Measurements from ENCODE around the gene NDC80. TPM values are rescaled to one million over a fixed set of nuclear protein-coding genes. Genes with fewer than 3 reads are reported as not detected.
A peak's percentile ranks its signal among the peaks of the same experiment; 100 is the strongest.

The NDC80 gene
- total and polyA plus RNA-seq, 8 donors = 0.06 to 1.5 (median 0.55) TPM; not detected in 2

- intact Hi-C loops (cut with DNase I) = no loop called here
- DNase-seq (no peak), ATAC-seq (no peak), FAIRE-seq (no peak)
- Histone ChIP-seq H3K36me3 (no peaks in the 10 kb centered on the region), H3K27me3 (no peaks in the 10 kb centered on the region), H3K4me1 (peaks cover 0 to 5% (median 0%) of the 10 kb centered on the region in 3 donors), H3K9me3 (no peaks in the 10 kb centered on the region), H3K4me3 (no peak overlapping the region), H3K27ac (no peak overlapping the region)
- WGBS, 2 donors = 83 to 89% methylated on average over 4 of the region's 4 CpGs
- TF ChIP-seq CTCF (IDR thresholded peaks at IDR 0.05) = no peak
Measured at GRCh38 chr18:2653467-2653866, 82.1 kb downstream of the NDC80 start.

GRCh38 chr18:2654169-2654927, 83.0 kb downstream of the NDC80 start:
- FAIRE-seq (no peak), ATAC-seq (no peak), DNase-seq (no peak)
- intact Hi-C loops (cut with DNase I) = no loop called here
- no peaks in the 10 kb centered on the region for H3K27me3 ChIP-seq
- no peak for TF ChIP-seq CTCF (IDR thresholded peaks at IDR 0.05)
- H3K4me1 ChIP-seq = peaks cover 0 to 9% (median 9%) of the 10 kb centered on the region in 3 donors
- no peaks in the 10 kb centered on the region for H3K36me3 ChIP-seq
- no peaks in the 10 kb centered on the region for H3K9me3 ChIP-seq
- peak overlapping the region; percentile 80 to 88 (median 86) for H3K4me3 ChIP-seq
- peak overlapping the region in 3 of 4 donors; percentile 86 to 98 (median 97) for H3K27ac ChIP-seq
- 54 to 57% methylated on average over 13 of the region's 13 CpGs for WGBS, 2 donors

GRCh38 chr18:2654928-2655177, 83.5 kb downstream of the NDC80 start:
- ATAC-seq = peak; percentile 0 to 4 (median 2)
- Histone ChIP-seq H3K4me3 (peak overlapping the region; percentile 80 to 88 (median 86)), H3K36me3 (no peaks in the 10 kb centered on the region), H3K27me3 (no peaks in the 10 kb centered on the region), H3K4me1 (peaks cover 0 to 14% (median 9%) of the 10 kb centered on the region in 3 donors), H3K9me3 (no peaks in the 10 kb centered on the region), H3K27ac (peak overlapping the region; percentile 86 to 98 (median 93))
- intact Hi-C loops (cut with DNase I) = no loop called here
- no peak for DNase-seq
- FAIRE-seq = no peak
- no peak for TF ChIP-seq CTCF (IDR thresholded peaks at IDR 0.05)
- 1 to 2% methylated on average over 22 of the region's 22 CpGs for WGBS, 2 donors

- no peak for TF ChIP-seq CTCF (IDR thresholded peaks at IDR 0.05)
- Histone ChIP-seq H3K4me3 (peak within 1 kb of the TSS; percentile 80 to 88 (median 86)), H3K36me3 (no peaks in the 10 kb centered on the region), H3K4me1 (peaks cover 0 to 16% (median 9%) of the 10 kb centered on the region in 3 donors), H3K9me3 (no peaks in the 10 kb centered on the region), H3K27ac (peak within 1 kb of the TSS; percentile 86 to 98 (median 93)), H3K27me3 (no peaks in the 10 kb centered on the region)
- FAIRE-seq (no peak), ATAC-seq (peak; percentile 71 to 86 (median 82)), DNase-seq (peak; percentile 85 to 95 (median 90))
- intact Hi-C loops (cut with DNase I) = no loop called here
- WGBS, 2 donors = 0% methylated on average over 49 to 100 of the region's 100 CpGs
Measured at GRCh38 chr18:2655178-2655953, 84.0 kb downstream of the NDC80 start, which contains the start of gene SMCHD1. SMCHD1 (plus strand) TSS chr18:2655726; CDS start chr18:2656076, 350 bp downstream.

GRCh38 chr18:2655954-2656236, 84.5 kb downstream of the NDC80 start:
- 0% methylated on average over 32 to 37 of the region's 37 CpGs for WGBS, 2 donors
- DNase-seq (no peak), ATAC-seq (no peak), FAIRE-seq (no peak)
- Histone ChIP-seq H3K4me3 (peak overlapping the region; percentile 80 to 88 (median 83)), H3K9me3 (no peaks in the 10 kb centered on the region), H3K27ac (peak overlapping the region; percentile 86 to 98 (median 93)), H3K4me1 (peaks cover 0 to 16% (median 9%) of the 10 kb centered on the region in 3 donors), H3K27me3 (no peaks in the 10 kb centered on the region), H3K36me3 (no peaks in the 10 kb centered on the region)
- intact Hi-C loops (cut with DNase I) = no loop called here
- no peak for TF ChIP-seq CTCF (IDR thresholded peaks at IDR 0.05)
